SK-N-SH treated with all-trans-retinoic acid at 6 μM for 48 hours (cell line): Measurements from ENCODE around the gene NEDD4.

ENCODE experiments used
- ATAC-seq: fragments of 200-7000 bp; cut with Tn5 transposase; 3 replicates; pipeline ENCODE4 v1.9.1; 2020; ENCODE audit warnings: mild to moderate bottlenecking, moderate library complexity
- ARNTL ChIP-seq: fragments of 450-650 bp; formaldehyde crosslinking; IDR thresholded peaks from 2 replicates; pipeline ENCODE4 v1.5.0; 2020; ENCODE audit warnings: low read depth, mild to moderate bottlenecking, moderate library complexity, borderline replicate concordance
- BACH2 ChIP-seq: fragments of 250-450 bp; sonication (Bioruptor Pico); IDR thresholded peaks from 2 replicates; pipeline ENCODE4 v1.9.0; 2021; ENCODE audit warnings: mild to moderate bottlenecking, borderline replicate concordance
- CSDC2 ChIP-seq: fragments of 250-450 bp; sonication (Bioruptor Pico); IDR thresholded peaks from 2 replicates; pipeline ENCODE4 v1.5.0; 2020; ENCODE audit warnings: mild to moderate bottlenecking, moderate library complexity
- ESRRG ChIP-seq: fragments of 250-450 bp; sonication (Bioruptor Pico); IDR thresholded peaks from 2 replicates; pipeline ENCODE4 v1.6.1; 2021; ENCODE audit warnings: mild to moderate bottlenecking
- GLIS3 ChIP-seq: fragments of 250-450 bp; sonication (Bioruptor Pico); IDR thresholded peaks from 2 replicates; pipeline ENCODE4 v1.5.0; 2020; ENCODE audit warnings: mild to moderate bottlenecking, moderate library complexity
- ISL1 ChIP-seq: fragments of 250-450 bp; sonication (Bioruptor Pico); IDR thresholded peaks from 2 replicates; pipeline ENCODE4 v2.1.2; 2022; ENCODE audit warnings: mild to moderate bottlenecking, moderate library complexity
- PPARA ChIP-seq: fragments of 250-450 bp; sonication (Bioruptor Pico); IDR thresholded peaks from 2 replicates; pipeline ENCODE4 v1.5.0; 2020; ENCODE audit warnings: mild to moderate bottlenecking, borderline replicate concordance
- RARB ChIP-seq: fragments of 250-450 bp; sonication (Bioruptor Pico); IDR thresholded peaks from 2 replicates; pipeline ENCODE4 v1.8.0; 2021; ENCODE audit warnings: mild to moderate bottlenecking, moderate library complexity
- SNAI2 ChIP-seq: fragments of 250-450 bp; sonication (Bioruptor Pico); IDR thresholded peaks from 2 replicates; pipeline ENCODE4 v1.5.0; 2020; ENCODE audit warnings: mild to moderate bottlenecking, moderate library complexity
- TOX ChIP-seq: fragments of 250-450 bp; sonication (Bioruptor Pico); IDR thresholded peaks from 2 replicates; pipeline ENCODE4 v1.8.0; 2021; ENCODE audit warnings: mild to moderate bottlenecking, moderate library complexity, borderline replicate concordance
- ZFP3 ChIP-seq: fragments of 250-450 bp; sonication (Bioruptor Pico); IDR thresholded peaks from 2 replicates; pipeline ENCODE4 v1.5.0; 2020; ENCODE audit warnings: mild to moderate bottlenecking, moderate library complexity
- ZFP30 ChIP-seq: fragments of 450-650 bp; formaldehyde crosslinking; IDR thresholded peaks from 2 replicates; pipeline ENCODE4 v1.5.0; 2022; ENCODE audit warnings: mild to moderate bottlenecking, moderate library complexity
- ZNF565 ChIP-seq: fragments of 450-650 bp; formaldehyde crosslinking; conservative IDR thresholded peaks from 2 replicates; pipeline ENCODE4 v1.5.0; 2020; ENCODE audit warnings: low read depth, mild to moderate bottlenecking, moderate library complexity
- ZNF8 ChIP-seq: fragments of 450-650 bp; formaldehyde crosslinking; IDR thresholded peaks from 2 replicates; pipeline ENCODE4 v1.5.0; 2020; ENCODE audit warnings: mild to moderate bottlenecking, moderate library complexity
- TF ChIP-seq, protein P1 (sequence below): fragments of 250-450 bp; sonication (Bioruptor Pico); IDR thresholded peaks from 2 replicates; pipeline ENCODE4 v1.5.1; 2021; ENCODE audit warnings: mild to moderate bottlenecking, moderate library complexity
- TF ChIP-seq, protein P2 (sequence below): fragments of 250-450 bp; sonication (Bioruptor Pico); IDR thresholded peaks from 2 replicates; pipeline ENCODE4 v1.5.0; 2020; ENCODE audit warnings: mild to moderate bottlenecking, moderate library complexity
- TF ChIP-seq, protein P3 (sequence below): fragments of 250-450 bp; sonication (Bioruptor Pico); IDR thresholded peaks from 2 replicates; pipeline ENCODE4 v1.8.0; 2020; ENCODE audit warnings: mild to moderate bottlenecking, moderate library complexity, borderline replicate concordance
- TF ChIP-seq, protein P4 (sequence below): fragments of 250-450 bp; sonication (Bioruptor Pico); IDR thresholded peaks from 2 replicates; pipeline ENCODE4 v1.8.0; 2021; ENCODE audit warnings: low read depth, mild to moderate bottlenecking, moderate library complexity, borderline replicate concordance

Gene NEDD4

DNA sequence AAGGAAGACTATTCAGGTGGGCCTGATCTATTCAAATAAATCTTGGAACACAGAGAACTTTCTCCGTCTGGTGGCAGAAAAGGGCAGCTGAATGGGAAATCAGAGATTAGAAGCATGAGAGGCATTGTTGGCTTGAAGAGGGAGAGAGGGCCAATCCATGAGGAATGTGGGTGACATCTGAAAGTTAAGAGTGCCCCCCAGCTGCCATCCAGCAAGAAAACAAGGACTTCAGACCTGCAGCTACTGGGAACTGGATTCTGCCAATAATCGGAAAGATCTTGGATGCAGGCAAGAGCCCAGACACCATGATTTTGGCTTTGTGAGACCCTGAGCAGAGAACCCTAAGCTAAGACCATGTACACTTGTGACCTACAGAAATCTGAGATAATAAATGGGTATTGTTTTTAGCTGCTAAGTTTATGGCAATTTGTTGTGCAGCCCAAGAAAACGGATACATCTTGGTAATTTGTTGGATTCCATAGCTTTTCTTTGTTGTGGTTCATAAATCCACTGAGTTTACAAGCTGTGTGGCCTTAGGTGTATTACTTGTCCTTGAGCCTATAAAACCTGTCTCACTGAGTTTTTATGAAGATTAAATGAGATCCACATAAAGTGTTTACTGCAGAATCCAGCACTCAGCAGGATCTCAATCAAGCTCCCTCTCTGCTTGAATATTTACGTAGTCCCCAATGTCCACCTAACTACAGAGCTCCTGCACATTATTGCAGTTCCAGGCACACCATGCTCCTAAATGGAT, 168.4 kb downstream of the NEDD4 start:
- no peak for ATAC-seq

DNA sequence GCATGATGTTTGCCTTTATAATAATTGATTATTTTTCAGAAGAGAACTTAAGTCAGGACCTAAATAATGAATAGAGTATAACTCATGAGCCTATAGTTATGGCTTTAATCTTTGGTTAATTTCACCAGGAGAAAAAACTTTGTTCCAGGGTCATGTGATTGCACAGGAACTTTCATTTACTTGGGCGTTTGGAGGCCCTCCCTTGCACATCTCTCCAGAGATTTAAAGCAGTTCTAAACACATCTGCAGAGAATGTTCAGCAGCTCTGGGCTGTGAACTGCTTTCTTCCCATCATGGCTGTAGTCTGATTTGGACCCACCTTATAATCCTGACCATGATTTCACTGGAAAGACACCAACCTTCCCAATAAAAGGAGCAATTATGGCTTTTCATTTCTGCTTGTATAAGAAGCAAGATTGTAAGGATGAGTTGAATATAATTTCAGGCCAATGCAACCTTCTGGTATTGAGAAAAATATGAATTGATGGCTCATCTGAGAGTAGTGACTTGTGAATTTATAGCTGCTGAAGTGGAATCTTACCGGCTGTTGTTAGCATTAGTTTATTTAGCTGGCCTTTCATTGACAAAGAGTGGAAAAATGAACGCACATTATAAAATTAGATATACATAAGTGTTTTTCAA, 169.6 kb downstream of the NEDD4 start:
- ATAC-seq: peak; percentile 53
- TF ChIP-seq PPARA (CRISPR knock-in tag): no peak
- no peak for TF ChIP-seq RARB (CRISPR knock-in tag)
- TF ChIP-seq, protein P1, sequence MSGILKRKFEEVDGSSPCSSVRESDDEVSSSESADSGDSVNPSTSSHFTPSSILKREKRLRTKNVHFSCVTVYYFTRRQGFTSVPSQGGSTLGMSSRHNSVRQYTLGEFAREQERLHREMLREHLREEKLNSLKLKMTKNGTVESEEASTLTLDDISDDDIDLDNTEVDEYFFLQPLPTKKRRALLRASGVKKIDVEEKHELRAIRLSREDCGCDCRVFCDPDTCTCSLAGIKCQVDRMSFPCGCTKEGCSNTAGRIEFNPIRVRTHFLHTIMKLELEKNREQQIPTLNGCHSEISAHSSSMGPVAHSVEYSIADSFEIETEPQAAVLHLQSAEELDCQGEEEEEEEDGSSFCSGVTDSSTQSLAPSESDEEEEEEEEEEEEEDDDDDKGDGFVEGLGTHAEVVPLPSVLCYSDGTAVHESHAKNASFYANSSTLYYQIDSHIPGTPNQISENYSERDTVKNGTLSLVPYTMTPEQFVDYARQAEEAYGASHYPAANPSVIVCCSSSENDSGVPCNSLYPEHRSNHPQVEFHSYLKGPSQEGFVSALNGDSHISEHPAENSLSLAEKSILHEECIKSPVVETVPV (CRISPR knock-in tag): no peak
- TF ChIP-seq ZFP3 (CRISPR knock-in tag): no peak
- no peak for TF ChIP-seq ZNF565
- no peak for TF ChIP-seq ZNF8 (CRISPR knock-in tag)
- no peak for TF ChIP-seq SNAI2 (CRISPR knock-in tag)
- TF ChIP-seq, protein P2, sequence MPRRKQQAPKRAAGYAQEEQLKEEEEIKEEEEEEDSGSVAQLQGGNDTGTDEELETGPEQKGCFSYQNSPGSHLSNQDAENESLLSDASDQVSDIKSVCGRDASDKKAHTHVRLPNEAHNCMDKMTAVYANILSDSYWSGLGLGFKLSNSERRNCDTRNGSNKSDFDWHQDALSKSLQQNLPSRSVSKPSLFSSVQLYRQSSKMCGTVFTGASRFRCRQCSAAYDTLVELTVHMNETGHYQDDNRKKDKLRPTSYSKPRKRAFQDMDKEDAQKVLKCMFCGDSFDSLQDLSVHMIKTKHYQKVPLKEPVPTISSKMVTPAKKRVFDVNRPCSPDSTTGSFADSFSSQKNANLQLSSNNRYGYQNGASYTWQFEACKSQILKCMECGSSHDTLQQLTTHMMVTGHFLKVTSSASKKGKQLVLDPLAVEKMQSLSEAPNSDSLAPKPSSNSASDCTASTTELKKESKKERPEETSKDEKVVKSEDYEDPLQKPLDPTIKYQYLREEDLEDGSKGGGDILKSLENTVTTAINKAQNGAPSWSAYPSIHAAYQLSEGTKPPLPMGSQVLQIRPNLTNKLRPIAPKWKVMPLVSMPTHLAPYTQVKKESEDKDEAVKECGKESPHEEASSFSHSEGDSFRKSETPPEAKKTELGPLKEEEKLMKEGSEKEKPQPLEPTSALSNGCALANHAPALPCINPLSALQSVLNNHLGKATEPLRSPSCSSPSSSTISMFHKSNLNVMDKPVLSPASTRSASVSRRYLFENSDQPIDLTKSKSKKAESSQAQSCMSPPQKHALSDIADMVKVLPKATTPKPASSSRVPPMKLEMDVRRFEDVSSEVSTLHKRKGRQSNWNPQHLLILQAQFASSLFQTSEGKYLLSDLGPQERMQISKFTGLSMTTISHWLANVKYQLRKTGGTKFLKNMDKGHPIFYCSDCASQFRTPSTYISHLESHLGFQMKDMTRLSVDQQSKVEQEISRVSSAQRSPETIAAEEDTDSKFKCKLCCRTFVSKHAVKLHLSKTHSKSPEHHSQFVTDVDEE: no peak
- TF ChIP-seq GLIS3 (CRISPR knock-in tag): no peak
- no peak for TF ChIP-seq TOX

More for the DNA sequence above, 168.4 kb downstream of the NEDD4 start:
- no peak for TF ChIP-seq GLIS3 (CRISPR knock-in tag)
- TF ChIP-seq ZFP3 (CRISPR knock-in tag): no peak
- TF ChIP-seq ZFP30 (CRISPR knock-in tag): no peak
- no peak for TF ChIP-seq BACH2 (CRISPR knock-in tag)
- TF ChIP-seq, protein P1 (CRISPR knock-in tag): no peak
- no peak for TF ChIP-seq CSDC2 (CRISPR knock-in tag)
- no peak for TF ChIP-seq PPARA (CRISPR knock-in tag)
- no peak for TF ChIP-seq ISL1 (CRISPR knock-in tag)
- TF ChIP-seq SNAI2 (CRISPR knock-in tag): no peak
- no peak for TF ChIP-seq ESRRG
- TF ChIP-seq ZNF565: no peak
- TF ChIP-seq RARB (CRISPR knock-in tag): no peak
- TF ChIP-seq TOX: no peak
- TF ChIP-seq ARNTL (CRISPR knock-in tag): no peak
- TF ChIP-seq, protein P3, sequence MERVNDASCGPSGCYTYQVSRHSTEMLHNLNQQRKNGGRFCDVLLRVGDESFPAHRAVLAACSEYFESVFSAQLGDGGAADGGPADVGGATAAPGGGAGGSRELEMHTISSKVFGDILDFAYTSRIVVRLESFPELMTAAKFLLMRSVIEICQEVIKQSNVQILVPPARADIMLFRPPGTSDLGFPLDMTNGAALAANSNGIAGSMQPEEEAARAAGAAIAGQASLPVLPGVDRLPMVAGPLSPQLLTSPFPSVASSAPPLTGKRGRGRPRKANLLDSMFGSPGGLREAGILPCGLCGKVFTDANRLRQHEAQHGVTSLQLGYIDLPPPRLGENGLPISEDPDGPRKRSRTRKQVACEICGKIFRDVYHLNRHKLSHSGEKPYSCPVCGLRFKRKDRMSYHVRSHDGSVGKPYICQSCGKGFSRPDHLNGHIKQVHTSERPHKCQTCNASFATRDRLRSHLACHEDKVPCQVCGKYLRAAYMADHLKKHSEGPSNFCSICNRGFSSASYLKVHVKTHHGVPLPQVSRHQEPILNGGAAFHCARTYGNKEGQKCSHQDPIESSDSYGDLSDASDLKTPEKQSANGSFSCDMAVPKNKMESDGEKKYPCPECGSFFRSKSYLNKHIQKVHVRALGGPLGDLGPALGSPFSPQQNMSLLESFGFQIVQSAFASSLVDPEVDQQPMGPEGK (CRISPR knock-in tag): no peak
- TF ChIP-seq, protein P4, sequence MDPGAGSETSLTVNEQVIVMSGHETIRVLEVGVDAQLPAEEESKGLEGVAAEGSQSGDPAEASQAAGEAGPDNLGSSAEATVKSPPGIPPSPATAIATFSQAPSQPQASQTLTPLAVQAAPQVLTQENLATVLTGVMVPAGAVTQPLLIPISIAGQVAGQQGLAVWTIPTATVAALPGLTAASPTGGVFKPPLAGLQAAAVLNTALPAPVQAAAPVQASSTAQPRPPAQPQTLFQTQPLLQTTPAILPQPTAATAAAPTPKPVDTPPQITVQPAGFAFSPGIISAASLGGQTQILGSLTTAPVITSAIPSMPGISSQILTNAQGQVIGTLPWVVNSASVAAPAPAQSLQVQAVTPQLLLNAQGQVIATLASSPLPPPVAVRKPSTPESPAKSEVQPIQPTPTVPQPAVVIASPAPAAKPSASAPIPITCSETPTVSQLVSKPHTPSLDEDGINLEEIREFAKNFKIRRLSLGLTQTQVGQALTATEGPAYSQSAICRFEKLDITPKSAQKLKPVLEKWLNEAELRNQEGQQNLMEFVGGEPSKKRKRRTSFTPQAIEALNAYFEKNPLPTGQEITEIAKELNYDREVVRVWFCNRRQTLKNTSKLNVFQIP: no peak

DNA sequence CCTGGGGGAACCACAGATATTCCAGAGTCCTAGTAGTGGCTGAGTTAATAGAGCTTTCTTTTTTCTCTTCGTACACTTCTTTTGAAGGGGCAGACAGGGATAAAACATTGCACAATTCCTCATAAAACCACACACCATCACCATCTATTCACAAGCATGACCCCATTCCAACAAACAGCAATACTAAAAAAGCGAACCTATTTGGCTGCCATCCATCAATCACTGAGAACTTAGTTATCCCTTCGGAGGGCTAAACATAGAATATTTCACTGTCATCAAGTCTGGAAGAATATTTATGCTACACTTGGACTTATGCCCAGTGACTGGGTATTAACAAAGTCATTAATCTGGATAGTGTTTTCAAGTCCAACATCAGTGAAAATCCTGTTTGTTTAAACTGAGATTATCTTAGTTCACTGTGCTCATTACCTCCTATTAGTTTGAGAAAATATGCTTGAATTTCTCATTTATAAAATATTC, 170.2 kb downstream of the NEDD4 start:
- ATAC-seq: peak; percentile 64

More for the DNA sequence above, 170.2 kb downstream of the NEDD4 start:
- TF ChIP-seq TOX (peak; percentile 70; the same call in 1 of the 2 replicates), ISL1 (CRISPR knock-in tag) (peak; percentile 79), CSDC2 (CRISPR knock-in tag) (0 out of 2 replicates have a peak, but pooled peaks have one; percentile 74), RARB (CRISPR knock-in tag) (no peak), ZNF565 (no peak), ZFP3 (CRISPR knock-in tag) (0 out of 2 replicates have a peak, but pooled peaks have one; percentile 14)
